ENCODE data around the gene ZNF614.
"Not testable (repeated sequence)": the region's sequence is repeated elsewhere in the genome, so short reads cannot be mapped to it uniquely, and the experiment has no call there.

ZNF614 gene

GRCh38 chr19:51986309-51987291 lies 41.6 kb downstream of the ZNF614 start, which contains the start of gene ZNF350:
Gene ZNF350, minus strand, starts transcription at chr19:51986840. Its CDS starts 12,480 bp downstream, at chr19:51974360.
- peak; percentile 72 to 76 for DNase-seq (ENCODE audit: low read depth in 2 of 2)

- DNase-seq (ENCODE audit: low read depth in 2 of 2) = no peak
These were observed 44.8 kb downstream of the ZNF614 start for GRCh38 chr19:51983361-51983760.

DNA sequence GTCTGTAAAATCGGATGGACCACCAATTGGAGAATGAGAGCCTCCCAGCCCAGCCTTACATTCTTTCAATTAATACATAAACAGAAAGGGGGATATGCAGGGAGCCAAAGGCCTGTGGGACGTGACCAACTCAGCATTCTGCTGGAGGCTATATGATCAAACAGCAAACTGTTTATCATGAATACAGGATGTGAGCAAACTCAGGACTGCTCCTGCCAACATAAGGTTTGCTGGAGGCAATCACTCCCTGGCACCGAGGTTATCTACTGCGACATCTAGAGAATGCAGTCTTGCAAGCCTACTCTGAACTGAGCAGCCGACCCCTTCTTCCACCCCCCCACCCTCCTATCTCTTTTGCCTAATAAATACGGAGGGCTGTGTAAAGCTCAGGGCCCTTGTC lies 47.3 kb downstream of the ZNF614 start:
- not testable (repeated sequence) for DNase-seq (ENCODE audit: low read depth in 2 of 2)

DNA sequence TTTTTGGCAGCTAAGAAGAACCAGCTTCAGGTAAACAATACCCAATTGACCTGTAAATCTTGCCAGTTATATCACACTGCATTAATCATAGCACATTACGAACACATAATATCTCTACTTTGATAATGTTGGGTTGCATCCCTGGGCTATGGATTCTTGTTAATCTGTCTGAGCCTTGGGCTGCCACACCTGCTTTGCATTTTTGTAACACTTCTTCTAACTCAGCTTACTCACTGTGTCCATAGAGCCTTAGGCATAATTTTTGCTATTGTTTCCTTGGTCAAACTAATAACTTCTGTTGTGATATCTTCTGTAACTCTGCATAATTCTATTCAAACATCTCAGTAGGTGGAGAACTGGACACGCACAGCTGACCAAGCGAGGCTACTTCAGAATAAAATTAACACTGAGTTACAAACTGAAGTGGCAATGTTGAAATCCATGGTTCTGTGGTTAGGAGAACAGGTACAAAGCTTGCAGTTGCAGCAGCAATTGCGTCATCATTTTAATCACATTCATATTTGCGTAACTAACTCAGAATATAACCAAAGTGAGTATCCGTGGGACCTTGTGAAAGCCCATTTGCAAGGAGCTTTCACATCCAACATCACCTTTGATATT lies 48.0 kb downstream of the ZNF614 start:
- no peak for DNase-seq (ENCODE audit: low read depth in 2 of 2)

GRCh38 chr19:51978882-51979281 lies 49.3 kb downstream of the ZNF614 start:
- DNase-seq (ENCODE audit: low read depth in 2 of 2) = no peak

DNA sequence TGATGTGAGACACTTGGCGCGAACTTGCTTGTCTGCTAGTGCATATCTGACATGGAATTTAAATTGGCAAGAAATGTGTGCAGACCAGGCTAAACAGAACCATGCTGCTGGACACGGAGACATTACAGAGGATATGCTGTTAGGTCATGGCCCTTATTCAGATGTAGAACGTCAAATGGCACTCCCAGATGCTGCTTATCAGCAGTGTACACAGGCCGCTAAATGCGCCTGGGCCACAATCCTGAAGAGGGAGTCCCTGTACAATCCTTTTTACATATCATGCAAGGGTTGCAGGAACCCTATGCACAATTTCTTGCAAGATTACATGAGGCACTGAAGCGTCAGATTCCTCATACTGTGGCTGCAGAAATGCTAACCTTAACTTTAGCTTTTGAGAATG lies 50.8 kb downstream of the ZNF614 start:
- no peak for DNase-seq (ENCODE audit: low read depth in 2 of 2)

DNA sequence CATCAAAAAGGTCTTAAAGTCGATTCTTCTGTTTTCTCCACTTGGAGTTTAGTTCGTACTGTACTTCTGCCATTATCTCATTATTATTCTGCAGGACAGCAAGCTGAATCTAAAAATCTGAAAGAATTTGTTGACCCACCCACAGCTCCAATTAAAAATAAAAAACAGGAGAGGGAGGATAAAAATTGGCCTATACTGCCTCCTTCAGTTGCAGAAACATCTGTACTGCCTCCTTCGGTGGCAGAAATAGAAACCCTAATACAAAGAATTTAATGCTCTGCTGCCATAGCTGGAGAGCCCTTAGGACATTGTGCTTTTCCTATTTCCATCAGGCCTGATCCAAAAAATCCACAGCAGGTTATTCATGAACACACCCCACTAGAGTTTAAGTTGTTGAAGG lies 51.3 kb downstream of the ZNF614 start:
- no peak for DNase-seq (ENCODE audit: low read depth in 2 of 2)

- DNase-seq (ENCODE audit: low read depth in 2 of 2) = not testable (repeated sequence)
These were observed 52.4 kb downstream of the ZNF614 start for GRCh38 chr19:51975787-51976186.

DNA sequence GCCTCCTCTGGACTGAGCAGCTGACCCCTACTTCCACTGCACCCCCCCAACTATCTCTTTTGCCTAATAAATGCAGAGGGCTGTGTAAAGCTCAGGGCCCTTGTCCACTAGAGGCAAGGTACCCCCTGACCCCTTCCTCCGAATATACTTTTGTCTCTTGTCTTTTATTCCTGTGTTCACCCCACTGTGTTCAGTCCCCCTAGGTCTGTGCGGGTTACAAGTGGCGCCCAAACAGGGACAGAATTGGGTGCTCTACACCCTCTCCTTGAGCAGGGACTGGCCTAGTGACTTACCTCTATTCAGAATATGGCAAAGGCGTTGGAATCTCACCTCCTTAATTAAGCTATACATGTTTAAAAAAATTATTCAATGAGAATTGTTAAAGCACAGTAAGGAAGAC lies 56.6 kb downstream of the ZNF614 start:
- no peak for DNase-seq (ENCODE audit: low read depth in 2 of 2)

GRCh38 chr19:51970718-51971117 lies 57.5 kb downstream of the ZNF614 start:
- no peak for DNase-seq (ENCODE audit: low read depth in 2 of 2)

DNA sequence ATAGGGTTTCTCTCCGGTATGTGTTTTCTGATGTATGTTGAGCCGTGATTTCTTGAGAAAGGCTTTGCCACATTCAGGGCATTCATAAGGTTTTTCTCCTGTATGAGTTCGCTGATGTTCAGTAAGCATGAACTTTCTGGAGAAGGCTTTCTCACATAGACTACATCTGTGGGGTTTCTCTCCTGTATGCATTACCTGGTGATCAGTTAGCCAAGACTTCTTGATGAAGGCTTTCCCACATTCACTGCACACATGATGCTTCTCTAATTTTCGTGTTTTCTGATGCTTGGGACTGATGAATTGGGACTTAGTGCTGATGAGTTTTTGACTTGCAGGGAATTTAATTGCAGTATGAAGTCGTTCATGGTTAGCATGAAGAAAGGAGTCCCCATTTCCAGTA lies 62.6 kb downstream of the ZNF614 start:
- DNase-seq (ENCODE audit: low read depth in 2 of 2) = no peak

Data from stimulated activated CD8-positive, alpha-beta memory T cell treated with anti-CD3 and anti-CD28 coated beads, Interleukin-2, amount 100 ng/mL, for 48 hours (primary cell).